ENCODE results near the gene TMUB1.

The TMUB1 gene

DNA sequence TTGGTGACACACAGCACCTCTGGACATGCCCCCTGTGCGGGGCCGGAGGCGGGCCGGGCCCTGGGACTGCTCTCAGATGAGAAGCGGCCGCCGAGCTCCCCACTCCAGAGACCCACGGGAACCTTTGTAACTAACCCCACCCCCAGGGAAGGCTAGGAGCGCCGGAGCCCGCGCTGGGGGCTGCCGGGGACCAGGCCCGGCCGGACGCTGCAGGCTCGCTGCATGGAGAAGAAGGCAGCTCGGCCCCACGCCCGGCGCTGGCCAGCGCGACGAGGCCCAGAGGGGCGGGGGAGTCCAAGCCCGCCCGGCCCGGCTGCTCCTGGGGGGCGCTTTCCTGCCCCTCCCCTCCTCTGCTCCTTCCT is 39.5 kb upstream of the TMUB1 start:
- no peaks in the 10 kb centered on the region for H3K79me2 ChIP-seq (ENCODE audit: insufficient read depth, low read depth)
- H3K36me3 ChIP-seq (ENCODE audit: insufficient read depth), result peaks cover 11% of the 10 kb centered on the region; the same call in 1 of the 2 replicates
- H4K20me1 ChIP-seq (ENCODE audit: insufficient read depth), result no peaks in the 10 kb centered on the region
- H3K9ac ChIP-seq, result no peak overlapping the region
- H2AFZ ChIP-seq (ENCODE audit: low read depth), result no peak overlapping the region
- no peak overlapping the region for H3K4me3 ChIP-seq (IDR thresholded peaks at IDR 0.05; ENCODE audit: insufficient read depth, low read depth, low read length)
- H3K27ac ChIP-seq, result no peak overlapping the region
- H3K4me2 ChIP-seq, result no peak overlapping the region
- H3K27me3 ChIP-seq (ENCODE audit: insufficient read depth, low read depth), result no peaks in the 10 kb centered on the region
- H3K4me1 ChIP-seq (ENCODE audit: low read depth, poor library complexity, severe bottlenecking), result no peaks in the 10 kb centered on the region
- no peak for TF ChIP-seq CTCF (conservative IDR thresholded peaks at IDR 0.05; ENCODE audit: low read depth, low read length)

DNA sequence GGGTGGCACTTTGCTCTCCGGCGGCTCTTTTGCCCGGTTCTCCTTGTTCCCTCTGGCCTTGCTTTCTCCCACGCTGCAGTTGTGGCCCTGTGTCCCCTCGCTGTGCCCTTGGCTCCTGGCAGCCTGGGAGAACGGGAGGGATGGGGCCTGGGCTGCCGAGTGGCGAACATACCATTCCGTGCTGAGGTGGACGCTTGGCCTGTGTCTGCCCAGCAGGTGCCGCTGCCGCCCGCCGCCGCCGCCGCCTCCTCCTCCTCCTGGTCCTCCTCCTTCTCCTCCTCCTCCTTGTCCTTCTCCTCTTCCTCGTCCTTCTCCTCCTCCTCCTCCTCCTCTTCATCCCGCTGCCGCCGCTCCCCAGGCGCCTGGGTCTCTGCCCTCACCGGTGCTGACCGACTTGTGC is 39.0 kb upstream of the TMUB1 start:
- Histone ChIP-seq H3K9ac (no peak overlapping the region), H3K79me2 (ENCODE audit: insufficient read depth, low read depth) (no peaks in the 10 kb centered on the region), H3K4me2 (no peak overlapping the region), H3K4me3 (IDR thresholded peaks at IDR 0.05; ENCODE audit: insufficient read depth, low read depth, low read length) (no peak overlapping the region), H3K36me3 (ENCODE audit: insufficient read depth) (peaks cover 11% of the 10 kb centered on the region; the same call in 1 of the 2 replicates), H4K20me1 (ENCODE audit: insufficient read depth) (no peaks in the 10 kb centered on the region), H3K4me1 (ENCODE audit: low read depth, poor library complexity, severe bottlenecking) (no peaks in the 10 kb centered on the region), H3K27ac (no peak overlapping the region), H2AFZ (ENCODE audit: low read depth) (no peak overlapping the region), H3K27me3 (ENCODE audit: insufficient read depth, low read depth) (no peaks in the 10 kb centered on the region)
- TF ChIP-seq CTCF (conservative IDR thresholded peaks at IDR 0.05; ENCODE audit: low read depth, low read length), result no peak

DNA sequence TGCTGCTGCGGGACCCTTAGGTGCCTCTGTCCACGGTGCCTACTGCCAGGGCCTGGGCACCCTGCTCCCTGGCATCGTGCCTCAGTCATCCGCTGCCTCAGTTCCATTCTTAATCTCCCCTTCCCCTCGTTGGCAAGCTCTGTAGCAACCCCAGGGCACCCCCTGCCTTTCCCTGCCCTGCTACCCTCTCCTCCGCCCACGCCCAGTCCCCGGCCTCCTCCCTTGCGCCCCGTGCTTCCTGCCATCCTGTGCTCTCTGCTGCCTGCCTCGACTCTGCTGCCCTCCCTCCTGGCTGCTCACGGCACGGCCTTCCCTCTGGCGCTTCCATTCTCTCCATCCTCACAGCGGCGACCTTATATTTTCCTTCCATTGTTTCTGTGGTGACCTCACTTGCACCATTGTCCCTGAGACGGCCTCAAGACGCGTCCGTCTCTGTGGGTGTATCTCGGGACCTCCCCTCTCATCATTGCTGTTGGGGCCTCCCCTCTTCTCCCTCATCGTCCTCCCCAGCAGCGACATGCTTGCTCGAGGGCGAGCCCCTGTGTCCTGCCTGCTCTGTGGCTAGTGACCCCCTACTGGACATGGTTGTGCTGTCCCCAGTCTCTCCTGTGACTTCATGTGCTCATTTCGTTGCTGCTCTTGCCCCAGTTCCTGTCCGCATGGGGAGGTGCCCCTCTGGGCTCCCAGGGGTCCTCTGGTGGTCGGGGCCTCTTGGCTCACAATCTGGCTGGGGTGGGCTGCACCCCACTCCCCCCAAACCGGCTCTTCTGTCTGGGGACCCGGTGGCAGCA is 38.3 kb upstream of the TMUB1 start:
- H3K36me3 ChIP-seq (ENCODE audit: insufficient read depth), result peaks cover 11% of the 10 kb centered on the region; the same call in 1 of the 2 replicates
- TF ChIP-seq CTCF (conservative IDR thresholded peaks at IDR 0.05; ENCODE audit: low read depth, low read length), result no peak

GRCh38 chr7:151120896-151121295 is 37.6 kb upstream of the TMUB1 start:
- Histone ChIP-seq H2AFZ (ENCODE audit: low read depth) (no peak overlapping the region), H3K36me3 (ENCODE audit: insufficient read depth) (peaks cover 11% of the 10 kb centered on the region; the same call in 1 of the 2 replicates), H3K9ac (no peak overlapping the region), H3K4me2 (no peak overlapping the region), H3K79me2 (ENCODE audit: insufficient read depth, low read depth) (no peaks in the 10 kb centered on the region), H4K20me1 (ENCODE audit: insufficient read depth) (no peaks in the 10 kb centered on the region), H3K27ac (no peak overlapping the region), H3K27me3 (ENCODE audit: insufficient read depth, low read depth) (no peaks in the 10 kb centered on the region), H3K4me1 (ENCODE audit: low read depth, poor library complexity, severe bottlenecking) (no peaks in the 10 kb centered on the region), H3K4me3 (IDR thresholded peaks at IDR 0.05; ENCODE audit: insufficient read depth, low read depth, low read length) (no peak overlapping the region)
- no peak for TF ChIP-seq CTCF (conservative IDR thresholded peaks at IDR 0.05; ENCODE audit: low read depth, low read length)

More for the DNA sequence above, 38.3 kb upstream of the TMUB1 start:
- Histone ChIP-seq H3K9ac (no peak overlapping the region), H2AFZ (ENCODE audit: low read depth) (no peak overlapping the region), H3K27ac (no peak overlapping the region), H4K20me1 (ENCODE audit: insufficient read depth) (no peaks in the 10 kb centered on the region), H3K4me2 (no peak overlapping the region), H3K27me3 (ENCODE audit: insufficient read depth, low read depth) (no peaks in the 10 kb centered on the region), H3K4me3 (IDR thresholded peaks at IDR 0.05; ENCODE audit: insufficient read depth, low read depth, low read length) (no peak overlapping the region), H3K79me2 (ENCODE audit: insufficient read depth, low read depth) (no peaks in the 10 kb centered on the region), H3K4me1 (ENCODE audit: low read depth, poor library complexity, severe bottlenecking) (no peaks in the 10 kb centered on the region)

All from KMS-11 (cell line).